HEK293 (cell line): ENCODE measurements around the gene C19orf73.

Source experiments
- YY1 ChIP-seq: fragments of 450-650 bp; formaldehyde crosslinking; IDR thresholded peaks from 2 replicates; pipeline ENCODE4 v1.5.1; 2018; ENCODE audit warnings: missing biosample characterization, missing genetic modification characterization
- ZNF10 ChIP-seq: fragments of 450-650 bp; formaldehyde crosslinking; IDR thresholded peaks from 2 replicates; pipeline ENCODE4 v1.5.1; 2017; ENCODE audit warnings: missing biosample characterization, missing genetic modification characterization
- ZNF184 ChIP-seq: fragments of 450-650 bp; IDR thresholded peaks from 2 replicates; pipeline ENCODE4 v1.5.1; 2018; ENCODE audit warnings: missing biosample characterization, mild to moderate bottlenecking, missing genetic modification characterization
- ZNF202 ChIP-seq: fragments of 450-650 bp; formaldehyde crosslinking; IDR thresholded peaks from 2 replicates; pipeline ENCODE4 v1.5.1; 2016; ENCODE audit warnings: missing biosample characterization, missing genetic modification characterization, borderline replicate concordance
- ZNF423 ChIP-seq: fragments of 450-650 bp; formaldehyde crosslinking; IDR thresholded peaks from 2 replicates; pipeline ENCODE4 v1.5.1; 2016; ENCODE audit warnings: missing biosample characterization, missing genetic modification characterization
- ZNF664 ChIP-seq: fragments of 450-650 bp; formaldehyde crosslinking; IDR thresholded peaks from 2 replicates; pipeline ENCODE4 v1.5.1; 2016; ENCODE audit warnings: missing biosample characterization, missing genetic modification characterization
- ZNF670 ChIP-seq: fragments of 450-650 bp; formaldehyde crosslinking; IDR thresholded peaks from 2 replicates; pipeline ENCODE4 v1.5.1; 2016; ENCODE audit warnings: missing biosample characterization, missing genetic modification characterization, low read depth
- ZNF76 ChIP-seq: fragments of 450-650 bp; formaldehyde crosslinking; IDR thresholded peaks from 2 replicates; pipeline ENCODE4; 2016; ENCODE audit warnings: low read depth, missing biosample characterization, missing genetic modification characterization, borderline replicate concordance
- ZSCAN16 ChIP-seq: fragments of 450-650 bp; formaldehyde crosslinking; IDR thresholded peaks from 2 replicates; pipeline ENCODE4 v1.5.1; 2016; ENCODE audit warnings: missing biosample characterization, missing genetic modification characterization
- TF ChIP-seq, protein P1 (sequence below): fragments of 450-650 bp; formaldehyde crosslinking; IDR thresholded peaks from 2 replicates; pipeline ENCODE4 v1.5.1; 2016; ENCODE audit warnings: missing biosample characterization, missing genetic modification characterization
- TF ChIP-seq, protein P2 (sequence below): fragments of 450-650 bp; formaldehyde crosslinking; IDR thresholded peaks from 2 replicates; pipeline ENCODE4 v1.5.1; 2017; ENCODE audit warnings: missing biosample characterization, missing genetic modification characterization
- TF ChIP-seq, protein P3 (sequence below): fragments of 450-650 bp; formaldehyde crosslinking; IDR thresholded peaks from 2 replicates; pipeline ENCODE4 v1.5.1; 2016; ENCODE audit warnings: missing biosample characterization, missing genetic modification characterization, low read depth

DNA sequence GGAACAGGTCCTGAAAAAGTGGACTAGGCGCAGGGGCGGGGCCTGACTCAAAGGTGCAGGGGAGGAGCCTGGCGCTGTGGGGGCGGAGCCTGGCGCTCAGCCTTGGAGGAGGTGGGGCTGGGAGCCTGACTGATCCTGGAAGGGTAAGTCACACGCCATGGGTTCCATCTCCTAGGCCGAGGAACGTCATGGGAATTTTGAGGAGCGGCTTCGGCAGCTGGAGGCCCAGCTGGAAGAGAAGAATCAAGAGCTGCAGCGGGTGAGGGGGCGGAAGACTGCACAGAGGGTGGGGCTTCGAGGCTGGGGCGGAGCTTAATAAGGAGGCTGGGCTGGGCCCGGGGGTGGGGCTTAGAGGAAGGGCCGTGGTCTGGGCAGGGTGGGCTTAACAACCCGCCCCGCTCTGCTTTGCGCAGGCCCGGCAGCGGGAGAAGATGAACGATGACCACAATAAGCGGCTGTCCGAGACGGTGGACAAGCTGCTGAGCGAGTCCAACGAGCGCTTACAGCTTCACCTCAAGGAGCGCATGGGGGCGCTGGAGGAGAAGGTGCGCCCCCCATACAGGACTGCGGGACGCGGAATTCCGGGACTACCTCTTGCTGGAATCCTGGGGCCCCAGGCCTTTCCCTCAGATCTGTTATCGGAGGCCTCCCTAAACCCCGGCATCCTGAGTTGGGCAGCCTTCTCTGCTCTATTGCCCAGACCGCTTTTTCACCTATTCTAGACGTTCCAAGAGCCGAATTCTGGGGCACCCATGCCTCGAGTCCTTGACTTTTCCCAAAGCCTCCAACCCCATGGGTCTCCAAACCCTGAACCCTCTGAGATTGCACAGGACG, 14.9 kb upstream of the C19orf73 start:
- TF ChIP-seq, protein P1, sequence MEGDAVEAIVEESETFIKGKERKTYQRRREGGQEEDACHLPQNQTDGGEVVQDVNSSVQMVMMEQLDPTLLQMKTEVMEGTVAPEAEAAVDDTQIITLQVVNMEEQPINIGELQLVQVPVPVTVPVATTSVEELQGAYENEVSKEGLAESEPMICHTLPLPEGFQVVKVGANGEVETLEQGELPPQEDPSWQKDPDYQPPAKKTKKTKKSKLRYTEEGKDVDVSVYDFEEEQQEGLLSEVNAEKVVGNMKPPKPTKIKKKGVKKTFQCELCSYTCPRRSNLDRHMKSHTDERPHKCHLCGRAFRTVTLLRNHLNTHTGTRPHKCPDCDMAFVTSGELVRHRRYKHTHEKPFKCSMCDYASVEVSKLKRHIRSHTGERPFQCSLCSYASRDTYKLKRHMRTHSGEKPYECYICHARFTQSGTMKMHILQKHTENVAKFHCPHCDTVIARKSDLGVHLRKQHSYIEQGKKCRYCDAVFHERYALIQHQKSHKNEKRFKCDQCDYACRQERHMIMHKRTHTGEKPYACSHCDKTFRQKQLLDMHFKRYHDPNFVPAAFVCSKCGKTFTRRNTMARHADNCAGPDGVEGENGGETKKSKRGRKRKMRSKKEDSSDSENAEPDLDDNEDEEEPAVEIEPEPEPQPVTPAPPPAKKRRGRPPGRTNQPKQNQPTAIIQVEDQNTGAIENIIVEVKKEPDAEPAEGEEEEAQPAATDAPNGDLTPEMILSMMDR (tag by site-specific recombination) = no peak
- TF ChIP-seq, protein P2, sequence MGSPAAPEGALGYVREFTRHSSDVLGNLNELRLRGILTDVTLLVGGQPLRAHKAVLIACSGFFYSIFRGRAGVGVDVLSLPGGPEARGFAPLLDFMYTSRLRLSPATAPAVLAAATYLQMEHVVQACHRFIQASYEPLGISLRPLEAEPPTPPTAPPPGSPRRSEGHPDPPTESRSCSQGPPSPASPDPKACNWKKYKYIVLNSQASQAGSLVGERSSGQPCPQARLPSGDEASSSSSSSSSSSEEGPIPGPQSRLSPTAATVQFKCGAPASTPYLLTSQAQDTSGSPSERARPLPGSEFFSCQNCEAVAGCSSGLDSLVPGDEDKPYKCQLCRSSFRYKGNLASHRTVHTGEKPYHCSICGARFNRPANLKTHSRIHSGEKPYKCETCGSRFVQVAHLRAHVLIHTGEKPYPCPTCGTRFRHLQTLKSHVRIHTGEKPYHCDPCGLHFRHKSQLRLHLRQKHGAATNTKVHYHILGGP (tag by site-specific recombination) = no peak
- TF ChIP-seq ZNF76 = no peak
- TF ChIP-seq ZNF10 (tag by site-specific recombination) = no peak
- TF ChIP-seq ZSCAN16 (tag by site-specific recombination) = no peak
- no peak for TF ChIP-seq ZNF184
- no peak for TF ChIP-seq YY1 (tag by site-specific recombination)
- no peak for TF ChIP-seq ZNF670 (tag by site-specific recombination)
- no peak for TF ChIP-seq ZNF423 (tag by site-specific recombination)
- no peak for TF ChIP-seq ZNF202 (tag by site-specific recombination)
- no peak for TF ChIP-seq ZNF664
- TF ChIP-seq, protein P3, sequence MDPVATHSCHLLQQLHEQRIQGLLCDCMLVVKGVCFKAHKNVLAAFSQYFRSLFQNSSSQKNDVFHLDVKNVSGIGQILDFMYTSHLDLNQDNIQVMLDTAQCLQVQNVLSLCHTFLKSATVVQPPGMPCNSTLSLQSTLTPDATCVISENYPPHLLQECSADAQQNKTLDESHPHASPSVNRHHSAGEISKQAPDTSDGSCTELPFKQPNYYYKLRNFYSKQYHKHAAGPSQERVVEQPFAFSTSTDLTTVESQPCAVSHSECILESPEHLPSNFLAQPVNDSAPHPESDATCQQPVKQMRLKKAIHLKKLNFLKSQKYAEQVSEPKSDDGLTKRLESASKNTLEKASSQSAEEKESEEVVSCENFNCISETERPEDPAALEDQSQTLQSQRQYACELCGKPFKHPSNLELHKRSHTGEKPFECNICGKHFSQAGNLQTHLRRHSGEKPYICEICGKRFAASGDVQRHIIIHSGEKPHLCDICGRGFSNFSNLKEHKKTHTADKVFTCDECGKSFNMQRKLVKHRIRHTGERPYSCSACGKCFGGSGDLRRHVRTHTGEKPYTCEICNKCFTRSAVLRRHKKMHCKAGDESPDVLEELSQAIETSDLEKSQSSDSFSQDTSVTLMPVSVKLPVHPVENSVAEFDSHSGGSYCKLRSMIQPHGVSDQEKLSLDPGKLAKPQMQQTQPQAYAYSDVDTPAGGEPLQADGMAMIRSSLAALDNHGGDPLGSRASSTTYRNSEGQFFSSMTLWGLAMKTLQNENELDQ = no peak
